Non-pigmented ciliary epithelial cell (primary cell): ENCODE results near the gene SLC22A31.

Experiments
- DNase-seq: peaks from one replicate; pipeline ENCODE4 v3.0.0-alpha.2; 2010; ENCODE audit warnings: low read depth

The SLC22A31 gene

DNA sequence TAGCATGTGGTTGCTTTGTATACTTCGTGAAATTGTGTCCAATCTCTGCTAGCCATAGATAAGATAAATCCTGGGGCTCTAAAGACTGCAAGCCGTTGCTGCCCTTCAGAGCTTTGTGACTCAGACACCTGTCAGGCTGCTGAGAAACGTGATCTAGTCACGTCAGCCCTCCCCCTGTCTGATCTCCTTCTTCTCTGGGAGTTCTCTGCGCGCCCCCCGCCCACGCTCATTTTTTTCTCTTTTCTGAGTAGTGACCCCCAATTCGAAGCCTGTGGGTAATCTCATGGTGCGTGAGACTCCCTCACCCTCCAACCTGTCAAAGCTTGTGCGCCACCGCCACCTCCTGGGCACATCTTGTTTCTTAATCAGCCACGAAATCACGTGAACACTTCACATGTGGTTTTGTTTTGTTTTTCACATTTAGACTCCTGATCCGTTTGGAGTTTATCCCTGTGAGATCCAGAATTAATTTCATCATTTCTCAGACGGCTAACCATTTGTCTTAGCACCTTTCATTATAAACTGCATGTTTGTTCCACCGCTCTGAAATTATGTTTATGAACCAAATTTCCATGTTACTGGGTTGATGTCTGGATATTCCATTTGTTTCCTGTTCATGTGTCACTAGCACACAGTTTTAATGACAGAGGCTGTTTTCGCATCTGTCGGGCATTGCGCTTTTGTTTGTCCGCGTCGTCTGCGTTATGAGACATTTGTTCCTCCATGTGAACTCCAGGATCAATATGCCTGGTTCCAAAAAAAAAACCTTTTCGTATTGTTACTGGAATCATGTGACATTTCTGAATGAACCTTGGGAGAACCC, 16.2 kb upstream of the SLC22A31 start:
- peak; percentile 13 for DNase-seq

DNA sequence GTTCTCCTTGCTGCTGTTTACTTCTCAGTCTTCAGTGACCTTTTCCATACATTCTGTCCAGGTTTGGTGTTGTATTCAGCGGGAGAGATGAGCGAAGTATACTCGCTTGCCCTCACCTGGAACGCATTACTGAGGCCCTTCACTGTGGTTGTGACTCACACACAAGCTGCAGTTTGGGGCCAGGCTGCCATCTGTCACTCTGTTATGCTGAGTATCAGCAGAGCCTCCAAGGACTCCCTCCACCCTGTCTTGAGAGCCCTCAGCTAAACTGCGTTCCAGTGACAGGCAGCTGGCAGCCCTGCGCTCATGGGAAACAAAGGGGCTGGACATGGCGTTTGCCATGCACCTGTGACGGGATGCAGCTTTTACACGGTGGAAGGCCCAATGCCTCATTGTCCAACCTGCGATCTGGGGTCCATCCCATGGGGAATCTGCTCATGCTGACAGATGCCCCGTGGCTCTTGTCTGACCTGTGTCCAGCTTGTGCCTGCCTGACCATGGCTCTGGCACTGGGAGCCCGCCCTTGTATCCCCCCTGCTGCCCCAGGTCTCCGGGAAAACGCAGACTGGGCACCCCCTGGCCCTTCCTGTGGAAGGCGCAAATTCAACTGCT, 10.7 kb upstream of the SLC22A31 start:
- DNase-seq = no peak

DNA sequence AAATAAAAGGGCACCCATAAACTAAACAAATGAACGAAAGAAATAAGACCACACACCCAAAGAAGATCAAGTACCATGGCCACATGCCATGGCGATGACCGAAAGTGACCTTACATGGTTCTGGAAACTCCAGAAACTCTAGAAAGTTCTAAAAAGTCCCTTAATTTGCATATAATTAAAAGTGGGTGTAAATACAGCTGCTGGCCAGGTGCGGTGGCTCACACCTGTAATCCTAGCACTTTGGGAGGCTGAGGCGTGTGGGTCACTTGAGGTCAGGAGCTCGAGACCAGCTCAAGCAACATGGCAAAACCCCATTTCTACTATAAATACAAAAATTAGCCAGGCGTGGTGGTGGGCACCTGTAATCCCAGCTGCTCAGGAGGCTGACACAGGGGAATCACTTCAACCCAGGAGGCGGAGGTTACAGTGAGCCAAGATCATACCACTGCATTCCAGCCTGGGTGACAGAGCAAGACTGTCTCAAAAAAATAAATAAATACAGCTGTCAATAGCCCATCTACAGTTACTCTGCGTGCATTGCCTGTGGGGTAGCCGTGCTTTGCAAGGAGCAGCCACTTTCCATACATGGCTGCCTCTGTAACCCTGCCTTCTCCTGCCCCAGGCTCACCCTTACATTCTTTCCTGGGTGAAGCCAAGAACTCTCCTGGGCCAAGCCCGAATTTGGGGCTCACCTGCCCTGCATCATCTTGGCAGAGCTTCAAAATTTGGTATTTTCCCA, 10.0 kb upstream of the SLC22A31 start:
- DNase-seq = no peak

GRCh38 chr16:89209522-89210044, 9.2 kb upstream of the SLC22A31 start:
- no peak for DNase-seq

DNA sequence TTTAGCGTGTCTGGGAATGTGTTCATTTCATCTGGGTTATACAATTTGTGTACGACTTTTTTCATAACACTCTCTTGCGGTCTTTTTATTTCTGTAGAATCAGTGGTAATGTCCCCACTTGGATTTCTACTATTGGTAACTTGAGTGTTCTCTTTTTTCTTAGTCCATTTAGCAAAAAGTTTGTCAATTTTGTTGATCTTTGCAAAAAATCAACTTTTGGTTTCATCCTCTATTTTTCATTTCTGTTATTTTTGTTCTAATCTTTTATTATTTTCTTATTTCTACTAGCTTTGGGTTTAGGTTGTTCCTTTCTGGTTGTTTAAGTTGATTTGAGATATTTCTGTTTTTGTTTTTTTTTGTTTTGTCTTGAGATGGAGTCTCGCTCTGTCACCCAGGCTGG, 7.7 kb upstream of the SLC22A31 start:
- DNase-seq = no peak

- DNase-seq = no peak
Measured at GRCh38 chr16:89202422-89203215, 2.3 kb upstream of the SLC22A31 start.

DNA sequence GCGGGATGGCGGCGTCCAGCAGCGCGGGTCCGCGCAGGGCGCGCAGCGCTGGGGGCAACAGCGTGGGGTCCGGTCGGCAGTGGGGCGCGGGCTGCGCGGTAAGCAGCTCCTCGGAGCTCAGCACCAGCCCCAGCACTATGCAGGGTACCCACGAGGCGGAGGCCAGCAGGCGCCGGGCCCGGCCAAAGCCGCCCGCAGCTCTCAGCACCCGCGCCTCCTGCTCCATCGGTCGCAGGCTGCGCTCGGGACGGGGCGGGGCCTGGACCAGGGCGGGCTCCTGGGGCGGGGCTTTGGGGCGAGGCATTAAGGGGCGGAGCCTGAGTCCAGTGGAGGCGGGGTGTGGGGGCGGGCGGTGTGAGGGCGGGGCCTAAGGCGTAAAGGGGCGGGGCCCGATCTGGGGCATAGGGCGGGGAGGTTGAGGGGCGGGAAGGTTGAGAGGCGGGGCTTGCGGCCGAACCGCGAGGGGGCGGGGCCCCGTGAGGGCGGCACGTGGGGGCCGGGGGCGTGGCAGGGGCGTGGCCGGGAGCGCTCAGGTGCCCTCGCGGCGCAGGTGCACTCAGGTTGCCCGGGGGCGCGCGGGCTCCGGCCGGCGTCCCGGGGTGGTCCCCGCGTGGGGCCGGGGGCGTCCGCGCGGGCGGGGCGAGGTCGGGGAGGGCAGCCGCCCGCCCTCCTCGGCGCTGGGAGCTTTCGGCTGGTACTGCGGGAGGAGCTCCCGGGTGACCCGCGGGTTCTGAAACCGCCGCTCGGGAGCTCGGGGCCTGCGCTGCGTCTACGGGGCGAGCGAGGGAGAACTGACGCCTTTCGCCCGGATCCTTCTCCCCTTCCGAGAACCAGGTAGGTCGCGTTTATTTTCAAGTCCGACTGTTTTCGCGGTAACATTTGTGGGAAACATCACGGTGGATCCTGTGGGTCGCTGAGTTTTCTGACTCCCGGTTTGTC, 1.4 kb upstream of the SLC22A31 start:
- no peak for DNase-seq

- DNase-seq = no peak
Measured at GRCh38 chr16:89200850-89201411, 594 bp upstream of the SLC22A31 start.

GRCh38 chr16:89199241-89200123, 855 bp downstream of the SLC22A31 start:
- DNase-seq = no peak

DNA sequence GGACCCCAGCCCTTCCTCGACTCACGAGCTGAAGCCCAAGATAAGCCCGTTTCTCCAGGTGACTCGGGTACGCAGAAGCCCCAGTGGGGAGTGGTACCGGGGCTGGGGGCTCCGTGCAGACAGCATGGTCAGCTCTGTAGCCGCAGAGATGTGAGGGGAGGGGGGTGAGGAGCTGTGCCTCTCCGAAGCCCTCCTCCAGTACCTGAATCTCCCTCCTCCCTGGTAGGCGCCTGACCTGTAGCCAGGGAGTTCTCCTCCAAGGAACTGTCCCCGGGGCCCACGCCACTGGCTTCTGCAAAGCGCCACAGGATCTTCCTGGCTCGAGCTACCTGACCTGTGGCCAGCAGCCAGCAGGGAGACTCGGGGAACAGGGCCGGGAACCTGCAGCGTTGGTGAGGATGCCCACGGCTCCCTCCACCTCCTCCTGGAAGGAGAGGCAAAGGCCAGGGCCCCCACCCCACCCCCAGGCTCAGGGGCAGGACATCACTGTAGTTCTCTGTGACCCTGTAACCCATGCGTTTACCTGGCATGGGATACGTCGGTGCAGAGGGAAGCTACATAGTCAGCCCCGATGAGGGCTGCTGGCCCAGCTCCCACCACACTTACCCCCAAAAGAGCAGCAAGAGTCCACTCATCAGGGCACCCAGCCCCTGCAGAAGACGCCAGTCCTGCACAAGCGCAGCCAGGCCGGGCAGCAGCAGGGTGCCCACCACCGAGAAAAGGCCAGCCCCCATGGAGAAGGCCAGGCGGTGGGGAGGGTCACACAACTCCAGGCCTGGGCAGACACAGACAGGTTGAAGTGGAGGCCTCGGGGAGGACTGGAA, 1.7 kb downstream of the SLC22A31 start:
- no peak for DNase-seq

DNA sequence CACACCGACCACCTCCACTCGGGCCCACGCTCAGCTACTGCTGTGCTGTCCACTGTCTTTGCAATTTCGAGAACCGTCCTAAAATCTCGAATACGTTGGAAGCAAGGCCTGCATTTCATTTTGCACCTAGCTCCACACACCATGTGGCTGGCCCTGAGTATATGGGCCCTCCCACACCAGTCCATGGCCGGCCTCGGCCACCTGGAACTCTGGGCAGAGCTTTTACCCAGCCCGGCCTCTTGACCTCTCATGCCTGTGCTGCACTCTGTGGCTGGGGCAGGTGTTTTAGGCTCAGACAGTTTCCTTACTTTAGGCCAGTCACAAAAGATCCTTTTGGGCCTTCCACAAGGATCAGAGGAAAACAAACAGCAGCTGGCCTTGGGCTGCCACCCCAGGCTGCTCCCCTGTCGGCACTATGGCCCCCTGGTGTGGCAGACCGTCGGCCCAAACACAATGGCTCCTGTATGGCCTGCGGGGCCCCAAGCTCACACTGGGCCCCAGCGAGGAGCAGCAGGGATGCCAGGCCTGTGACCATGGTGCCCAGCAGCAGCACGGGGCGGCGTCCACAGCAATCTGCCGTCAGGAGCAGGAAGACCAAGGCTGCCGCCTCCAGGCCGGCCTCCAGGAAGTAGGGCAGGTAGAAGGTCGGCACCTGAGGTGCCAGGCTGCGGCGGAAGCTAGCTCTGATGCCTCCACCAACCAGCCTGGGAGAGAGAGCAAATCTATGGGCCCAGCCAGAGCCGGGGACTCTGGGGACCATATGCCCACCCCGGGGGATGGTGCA, 2.5 kb downstream of the SLC22A31 start:
- no peak for DNase-seq

DNA sequence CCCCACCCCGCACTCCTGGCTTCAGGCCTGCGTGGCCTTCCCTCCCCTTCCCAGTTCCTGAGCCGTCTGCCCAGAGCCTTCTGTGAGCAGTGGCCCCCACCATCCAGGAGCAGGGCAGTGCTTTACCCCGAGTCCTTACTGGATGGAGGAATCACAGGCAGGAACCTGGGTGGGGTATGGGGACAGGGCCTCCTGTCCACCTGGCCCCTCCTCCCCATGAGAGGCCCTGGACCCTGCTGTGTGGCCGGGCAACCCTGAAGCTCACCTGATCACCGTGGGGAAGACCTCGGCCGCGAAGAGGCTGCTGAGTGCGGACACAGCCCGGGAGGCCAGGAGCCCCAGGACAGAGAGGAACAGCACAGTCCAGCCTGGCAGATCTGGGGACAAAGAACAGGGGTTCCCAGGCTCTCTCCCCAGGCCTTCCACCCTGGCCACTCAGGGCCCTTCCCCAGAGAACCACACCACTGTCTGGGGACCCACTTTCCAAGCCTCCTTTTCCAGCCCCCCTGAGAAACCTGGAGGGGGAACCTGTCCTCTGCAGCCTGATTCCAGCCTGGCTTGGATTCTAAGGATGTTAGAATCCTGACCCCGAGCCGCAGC, 3.2 kb downstream of the SLC22A31 start:
- no peak for DNase-seq

GRCh38 chr16:89195521-89196171, 4.7 kb downstream of the SLC22A31 start:
- DNase-seq = no peak

GRCh38 chr16:89194340-89195311, 5.7 kb downstream of the SLC22A31 start:
- no peak for DNase-seq

- DNase-seq = no peak
Measured at GRCh38 chr16:89193576-89194293, 6.6 kb downstream of the SLC22A31 start.
